Psoas muscle (tissue), 8 donors: Measurements from ENCODE around the gene BAK1. TPM values are rescaled to one million over a fixed set of nuclear protein-coding genes. Genes with fewer than 3 reads are reported as not detected.
"Not testable (repeated sequence)": the region's sequence is repeated elsewhere in the genome, so short reads cannot be mapped to it uniquely, and the experiment has no call there.

Source experiments
- ATAC-seq, 4 donors: fragments of 200-7000 bp; cut with Tn5 transposase; one replicate each; pipeline ENCODE4 v1.9.1; 2020; ENCODE audit warnings: moderate library complexity in 3 of 4, mild to moderate bottlenecking in 2 of 4
- DNase-seq, 2 donors: peaks; one replicate each; pipeline ENCODE4 v3.0.0-alpha.2; 2020
- H3K27ac ChIP-seq: fragments of 200-600 bp; one replicate; pipeline ENCODE4 v1.8.0; 2022
- H3K27me3 ChIP-seq, 3 donors: fragments of 200-600 bp in 1 of 3; one replicate each; pipeline versions ENCODE4 v1.6.1 to v1.8.0; 2013 to 2022; ENCODE audit warnings: low read length in 2 of 3, mild to moderate bottlenecking in 2 of 3, moderate library complexity in 1 of 3; ENCODE audit not compliant: insufficient read depth in 3 of 3
- H3K36me3 ChIP-seq, 2 donors: fragments of 200-600 bp in 1 of 2; one replicate each; pipeline versions ENCODE4 v1.6.1 to v1.8.0; 2013 to 2022; ENCODE audit warnings: low read depth in 1 of 2, mild to moderate bottlenecking in 1 of 2, moderate library complexity in 1 of 2; ENCODE audit not compliant: insufficient read depth in 1 of 2
- H3K4me1 ChIP-seq: fragments of 200-600 bp; one replicate; pipeline ENCODE4 v1.8.0; 2022
- H3K4me3 ChIP-seq: fragments of 200-600 bp; one replicate; pipeline ENCODE4 v1.8.0; 2022; ENCODE audit warnings: mild to moderate bottlenecking
- H3K9me3 ChIP-seq: fragments of 200-600 bp; one replicate; pipeline ENCODE4 v1.8.0; 2022
- CTCF ChIP-seq: fragments of 200-600 bp; IDR thresholded peaks from one replicate; pipeline ENCODE4 v1.8.0; 2022; ENCODE audit warnings: antibody characterized with exemption
- WGBS, 3 donors: extraction: QIAGEN DNeasy Blood & Tissue Kit; methylation state at CpG; one replicate each; pipeline versions ENCODE4 v1.1.6 to v1.1.7; 2013; 5-methylcytosine and 5-hydroxymethylcytosine counted together
- intact Hi-C, 2 donors: fragments of 100-400 bp; cut with DNase I; formaldehyde crosslinking; loops; one replicate each; pipeline versions ENCODE4 v1.11.0 to v1.14.2; 2022
- polyA plus RNA-seq, 3 donors: library from polyadenylated mRNA; stranded (reverse); fragments of 200-250 nt; gene quantifications; one replicate each; pipeline ENCODE4 v1.2.3, GENCODE V29; 2013
- total RNA-seq, 4 donors: library from RNA; stranded (reverse); fragmentation: NEBNext Ultra II Directional in 2 of 4; extraction: Animal tissue kit (Norgen Biotek cat#: 25700) in 2 of 4; gene quantifications; one replicate each; pipeline versions ENCODE4 v1.2.1 to v1.2.4, GENCODE V29; 2021 to 2023
- donor health status: healthy with polysubstance abuse.
- donor health status: DM: no; HTN: no; CAD: no; lungs with moderate emphysema.
- donor health status: Bipolar disorder and iron deficiency.
- donor health status: healthy.
- donor health status: DM: yes; HTN: yes; CAD: no.
- donor health status: DM: no; HTN: no; CAD: no.
- donor health status: DM: no; HTN: no; CAD: no.
- donor health status: DM: yes; HTN: yes; CAD: no.

The BAK1 gene
- total and polyA plus RNA-seq, 7 donors, result 10.3 to 55.9 (median 19.8) TPM

DNA sequence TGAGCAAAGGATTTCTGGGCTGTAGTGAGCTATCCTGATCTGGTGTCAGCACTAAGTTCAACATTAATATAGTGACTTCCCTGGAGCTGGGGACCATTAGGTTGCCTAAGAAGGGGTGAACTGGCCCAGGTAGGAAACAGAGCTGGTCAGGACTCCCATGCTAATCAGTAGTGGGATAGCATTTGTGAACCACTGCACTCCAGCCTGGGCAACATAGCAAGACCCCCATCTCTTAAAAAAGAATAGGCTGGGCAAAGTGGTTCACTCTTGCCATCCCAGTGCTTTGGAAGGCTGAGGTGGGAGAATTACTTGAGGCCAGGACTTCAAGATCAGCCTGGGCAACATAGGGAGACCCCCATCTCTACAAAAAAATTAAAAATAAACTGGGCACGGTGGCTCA lies 39.3 kb downstream of the BAK1 start:
- Histone ChIP-seq H3K27me3 (no peaks in the 10 kb centered on the region), H3K4me3 (no peak overlapping the region), H3K4me1 (no peaks in the 10 kb centered on the region), H3K9me3 (no peaks in the 10 kb centered on the region), H3K36me3 (no peaks in the 10 kb centered on the region), H3K27ac (no peak overlapping the region)
- intact Hi-C loops, result no loop called here
- 90 to 100% (median 92%) methylated on average over 1 of the region's 1 CpG for WGBS, 3 donors
- no peak for DNase-seq
- ATAC-seq, result no peak
- TF ChIP-seq CTCF, result no peak

GRCh38 chr6:33534702-33535101 lies 45.4 kb downstream of the BAK1 start:
- intact Hi-C loops, result no loop called here
- no peaks in the 10 kb centered on the region for H3K4me1 ChIP-seq
- no peak for DNase-seq
- WGBS, 3 donors, result 94 to 98% (median 98%) methylated on average over 3 of the region's 3 CpGs
- H3K9me3 ChIP-seq, result no peaks in the 10 kb centered on the region
- no peak for ATAC-seq
- no peak overlapping the region for H3K4me3 ChIP-seq
- TF ChIP-seq CTCF, result no peak
- no peaks in the 10 kb centered on the region for H3K27me3 ChIP-seq
- H3K27ac ChIP-seq, result no peak overlapping the region
- H3K36me3 ChIP-seq, result no peaks in the 10 kb centered on the region

DNA sequence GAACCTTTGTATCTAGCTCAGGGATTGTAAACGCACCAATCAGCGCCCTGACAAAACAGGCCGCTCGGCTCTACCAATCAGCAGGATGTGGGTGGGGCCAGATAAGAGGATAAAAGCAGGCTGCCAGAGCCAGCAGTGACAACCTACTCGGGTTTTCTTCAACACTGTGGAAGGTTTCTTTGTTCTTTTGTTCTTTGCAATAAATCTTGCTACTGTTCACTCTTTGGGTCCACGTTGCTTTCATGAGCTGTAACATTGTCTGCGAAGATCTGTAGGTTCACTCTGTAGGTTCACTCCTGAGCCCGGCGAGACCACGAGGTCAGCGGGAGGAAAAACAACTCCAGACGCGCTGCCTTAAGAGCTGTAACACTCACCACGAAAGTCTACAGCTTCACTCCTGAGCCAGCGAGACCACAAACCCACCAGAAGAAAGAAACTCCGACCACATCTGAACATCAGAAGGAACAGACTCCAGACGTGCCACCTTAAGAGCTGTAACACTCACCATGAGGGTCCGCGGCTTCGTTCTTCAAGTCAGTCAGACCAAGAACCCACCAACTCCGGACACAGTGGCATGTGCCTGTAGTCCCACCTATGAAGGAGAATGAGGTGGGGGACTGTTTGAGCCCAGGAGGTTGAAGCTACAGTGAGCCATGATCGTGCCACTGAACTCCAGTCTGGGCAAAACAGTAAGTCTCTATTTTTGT lies 46.8 kb downstream of the BAK1 start:
- H3K27me3 ChIP-seq, H3K4me3 ChIP-seq, H3K27ac ChIP-seq, DNase-seq, H3K4me1 ChIP-seq, intact Hi-C loops, ATAC-seq, H3K9me3 ChIP-seq, H3K36me3 ChIP-seq: not testable (repeated sequence)
- 76 to 79% (median 77%) methylated on average over 18 to 22 of the region's 22 CpGs for WGBS, 3 donors

DNA sequence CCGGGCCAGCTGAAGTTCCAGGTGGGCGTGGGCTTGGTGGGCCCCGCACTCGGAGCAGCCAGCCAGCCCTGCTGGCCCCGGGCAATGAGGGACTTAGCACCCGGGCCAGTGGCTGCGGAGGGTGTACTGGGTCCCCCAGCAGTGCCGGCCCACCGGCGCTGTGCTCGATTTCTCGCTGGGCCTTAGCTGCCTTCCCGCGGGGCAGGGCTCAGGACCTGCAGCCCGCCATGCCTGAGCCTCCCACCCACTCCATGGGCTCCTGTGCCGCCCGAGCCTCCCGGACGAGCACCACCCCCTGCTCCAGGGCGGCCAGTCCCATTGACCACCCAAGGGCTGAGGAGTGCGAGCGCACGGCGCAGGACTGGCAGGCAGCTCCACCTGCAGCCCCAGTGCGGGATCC lies 47.6 kb downstream of the BAK1 start:
- H3K9me3 ChIP-seq, ATAC-seq, intact Hi-C loops, H3K4me3 ChIP-seq, H3K27me3 ChIP-seq, H3K4me1 ChIP-seq, H3K27ac ChIP-seq, H3K36me3 ChIP-seq, DNase-seq: not testable (repeated sequence)
- 91 to 95% (median 93%) methylated on average over 14 to 16 of the region's 25 CpGs for WGBS, 3 donors

DNA sequence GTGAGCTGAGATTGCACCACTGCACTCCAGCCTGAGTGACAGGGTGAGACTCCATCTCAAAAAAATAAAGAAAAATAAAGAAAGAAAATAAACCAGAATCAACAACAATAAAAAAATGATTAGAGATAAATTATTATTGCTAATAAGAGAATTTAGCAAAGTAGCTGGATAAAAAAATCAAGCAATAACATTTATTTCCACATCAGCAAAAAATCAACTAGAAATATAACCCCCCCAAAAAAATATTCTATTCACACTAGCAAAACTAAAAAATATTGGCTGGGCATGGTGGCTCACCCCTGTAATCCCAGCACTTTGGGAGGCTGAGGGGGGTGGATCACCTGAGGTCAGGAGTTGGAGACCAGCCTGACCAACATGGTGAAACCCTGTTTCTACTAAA lies 49.5 kb downstream of the BAK1 start:
- H3K4me3 ChIP-seq, H3K4me1 ChIP-seq, DNase-seq, ATAC-seq, H3K9me3 ChIP-seq, H3K36me3 ChIP-seq, H3K27ac ChIP-seq, H3K27me3 ChIP-seq, intact Hi-C loops: not testable (repeated sequence)

Other genes with a start within 250 kb of the BAK1 start
- under 1 TPM in 3 of 4 donors, not detected in 1; 0.17 to 0.27 (median 0.25) TPM for gene KIFC1, start 188.5 kb downstream of the BAK1 start, total RNA-seq
- gene KIFC1, start 188.5 kb downstream of the BAK1 start, polyA plus RNA-seq, result 1 to 10 TPM in 1 of 3 donors, under 1 TPM in 2; 0.15 to 1.0 (median 0.19) TPM
- 10 to 100 TPM; 40.5 to 57.5 (median 50.5) TPM for gene PHF1, start 169.3 kb downstream of the BAK1 start, total RNA-seq
- gene PHF1, start 169.3 kb downstream of the BAK1 start, polyA plus RNA-seq, result 10 to 100 TPM; 65.6 to 84.8 (median 78.3) TPM
- gene CUTA, start 162.2 kb downstream of the BAK1 start, total RNA-seq, result 100 to 1,000 TPM in 2 of 4 donors, 10 to 100 TPM in 2; 75.4 to 121 (median 95.6) TPM
- 100 to 1,000 TPM in 2 of 3 donors, 10 to 100 TPM in 1; 99.9 to 126 (median 125) TPM for gene CUTA, start 162.2 kb downstream of the BAK1 start, polyA plus RNA-seq
- gene SYNGAP1, start 160.2 kb downstream of the BAK1 start, total RNA-seq, result 1 to 10 TPM; 1.9 to 4.3 (median 2.2) TPM
- gene SYNGAP1, start 160.2 kb downstream of the BAK1 start, polyA plus RNA-seq, result 1 to 10 TPM in 2 of 3 donors, under 1 TPM in 1; 0.70 to 2.2 (median 1.5) TPM
- gene ZBTB9, start 125.7 kb downstream of the BAK1 start, total RNA-seq, result 1 to 10 TPM; 2.4 to 4.9 (median 3.9) TPM
- 1 to 10 TPM; 1.9 to 5.2 (median 3.7) TPM for gene ZBTB9, start 125.7 kb downstream of the BAK1 start, polyA plus RNA-seq
- 1 to 10 TPM; 3.1 to 7.4 (median 4.1) TPM for gene ITPR3, start 41.0 kb upstream of the BAK1 start, total RNA-seq
- gene ITPR3, start 41.0 kb upstream of the BAK1 start, polyA plus RNA-seq, result 1 to 10 TPM; 1.9 to 5.5 (median 2.2) TPM
- 100 to 1,000 TPM; 118 to 184 (median 145) TPM for gene UQCC2, start 131.4 kb upstream of the BAK1 start, total RNA-seq
- gene UQCC2, start 131.4 kb upstream of the BAK1 start, polyA plus RNA-seq, result 100 to 1,000 TPM; 129 to 158 (median 141) TPM
- 100 to 1,000 TPM; 113 to 363 (median 306) TPM for gene IP6K3, start 166.6 kb upstream of the BAK1 start, total RNA-seq
- gene IP6K3, start 166.6 kb upstream of the BAK1 start, polyA plus RNA-seq, result 100 to 1,000 TPM in 2 of 3 donors, 10 to 100 TPM in 1; 95.7 to 220 (median 175) TPM
- 10 to 100 TPM; 21.3 to 38.8 (median 24.5) TPM for gene LEMD2, start 208.9 kb upstream of the BAK1 start, total RNA-seq
- 10 to 100 TPM; 37.3 to 63.3 (median 45.0) TPM for gene LEMD2, start 208.9 kb upstream of the BAK1 start, polyA plus RNA-seq
- gene MLN, start 223.7 kb upstream of the BAK1 start, total RNA-seq, result not detected
- gene MLN, start 223.7 kb upstream of the BAK1 start, polyA plus RNA-seq, result not detected